GM13977 (cell line): ENCODE measurements around the gene SMURF2.

Source experiments
- DNase-seq: peaks from one replicate; pipeline ENCODE4 v3.0.0; 2012; ENCODE audit warnings: low spot score
- CTCF ChIP-seq: IDR thresholded peaks from 2 replicates; pipeline ENCODE4 v1.5.1; 2012; ENCODE audit warnings: mild to moderate bottlenecking, control low read depth; ENCODE audit not compliant: insufficient read depth; ENCODE audit errors: extremely low read depth, missing control alignments
- in situ Hi-C: fragments of 300-500 bp; cut with MboI; formaldehyde crosslinking; loops from one replicate; pipeline ENCODE4 v1.12.0; 2022; ENCODE audit warnings: low sequenced_read_pairs, low pct_unique_long_range_greater_than_20kb, mixed read lengths, inconsistent platforms; ENCODE audit not compliant: unreplicated experiment

The SMURF2 gene

GRCh38 chr17:64496348-64496785, 165.7 kb downstream of the SMURF2 start:
- no peak for TF ChIP-seq CTCF
- in situ Hi-C loops = no loop called here
- no peak for DNase-seq
